Adipocyte (in vitro differentiated cells): ENCODE measurements around the gene PINK1.

Experiments used
- DNase-seq: peaks from one replicate; pipeline ENCODE4 v3.0.0-alpha.2; 2015; ENCODE audit warnings: low read depth
- H3K27me3 ChIP-seq: replicated peaks from 2 replicates; pipeline ENCODE4 v1.7.0; 2013; ENCODE audit warnings: mild to moderate bottlenecking, low read length, moderate library complexity; ENCODE audit not compliant: control insufficient read depth, insufficient read depth
- H3K36me3 ChIP-seq: 2 replicates; pipeline ENCODE4 v1.7.0; 2013; ENCODE audit warnings: low read length, mild to moderate bottlenecking, moderate library complexity; ENCODE audit not compliant: control insufficient read depth, insufficient read depth, severe bottlenecking
- H3K4me1 ChIP-seq: 2 replicates; pipeline ENCODE4 v1.7.0; 2013; ENCODE audit warnings: mild to moderate bottlenecking, low read length, moderate library complexity; ENCODE audit not compliant: control insufficient read depth, insufficient read depth
- H3K4me3 ChIP-seq: 2 replicates; pipeline ENCODE4 v1.7.0; 2013; ENCODE audit warnings: mild to moderate bottlenecking, low read length, moderate library complexity
- H3K9ac ChIP-seq: 2 replicates; pipeline ENCODE4 v1.7.0; 2013; ENCODE audit warnings: mild to moderate bottlenecking, low read length, moderate library complexity
- H3K9me3 ChIP-seq: 2 replicates; pipeline ENCODE4 v1.7.0; 2013; ENCODE audit warnings: mild to moderate bottlenecking, low read length, moderate library complexity; ENCODE audit not compliant: control insufficient read depth

The PINK1 gene

DNA sequence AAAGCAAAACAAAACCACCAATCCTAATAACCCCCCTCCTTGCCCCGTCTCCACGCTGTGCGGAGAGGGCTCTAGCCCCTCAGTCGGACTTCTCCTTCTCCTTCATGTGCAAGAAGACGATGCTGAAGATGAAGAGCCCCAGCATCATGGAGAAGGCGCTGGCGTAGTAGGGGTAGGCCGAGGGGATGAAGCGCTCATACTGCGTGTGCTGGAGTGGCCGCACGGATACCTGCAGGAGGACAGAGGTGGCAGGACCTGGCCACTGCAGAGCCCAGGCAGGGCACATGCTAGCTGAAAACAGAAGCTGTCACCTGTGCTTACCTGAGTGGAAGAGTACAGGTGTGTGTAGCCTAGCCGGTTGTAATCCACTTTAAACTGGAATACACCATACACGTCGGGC, 19.0 kb downstream of the PINK1 start:
- no peak for DNase-seq
- H3K27me3 ChIP-seq, result no peaks in the 10 kb centered on the region
- H3K9ac ChIP-seq, result no peak overlapping the region
- H3K4me1 ChIP-seq, result no peaks in the 10 kb centered on the region
- no peaks in the 10 kb centered on the region for H3K9me3 ChIP-seq
- peaks cover 87% of the 10 kb centered on the region for H3K36me3 ChIP-seq
- H3K4me3 ChIP-seq, result no peak overlapping the region

DNA sequence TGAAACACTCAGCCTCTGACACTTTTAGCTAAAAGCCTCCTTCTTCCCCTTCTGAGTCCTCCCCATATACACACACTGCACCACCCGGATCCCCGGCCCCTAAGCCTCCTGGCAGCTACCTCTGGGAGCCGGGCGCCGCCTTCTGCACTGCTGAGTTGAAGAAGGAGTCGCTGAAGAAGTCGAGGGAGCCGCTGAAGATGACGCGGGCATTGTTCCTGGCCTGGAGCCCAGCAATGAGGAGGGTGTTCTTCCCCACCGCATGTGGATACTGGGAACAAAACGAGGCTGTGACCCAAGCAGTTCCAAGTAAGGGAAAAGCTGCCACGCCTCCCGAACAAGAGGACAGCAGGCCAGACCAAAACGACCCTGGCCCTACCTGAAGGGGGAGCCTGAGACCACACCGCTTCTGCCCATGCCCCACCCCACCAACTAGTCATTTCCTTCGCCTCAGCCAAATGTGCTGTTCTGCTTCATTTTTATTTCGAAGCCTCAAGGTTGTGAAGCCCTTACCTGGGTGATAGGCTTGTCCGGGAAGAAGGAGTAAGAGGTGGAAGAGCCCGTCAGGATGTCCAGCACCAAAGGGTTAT, 20.9 kb downstream of the PINK1 start:
- H3K36me3 ChIP-seq, result peaks cover 84% of the 10 kb centered on the region

DNA sequence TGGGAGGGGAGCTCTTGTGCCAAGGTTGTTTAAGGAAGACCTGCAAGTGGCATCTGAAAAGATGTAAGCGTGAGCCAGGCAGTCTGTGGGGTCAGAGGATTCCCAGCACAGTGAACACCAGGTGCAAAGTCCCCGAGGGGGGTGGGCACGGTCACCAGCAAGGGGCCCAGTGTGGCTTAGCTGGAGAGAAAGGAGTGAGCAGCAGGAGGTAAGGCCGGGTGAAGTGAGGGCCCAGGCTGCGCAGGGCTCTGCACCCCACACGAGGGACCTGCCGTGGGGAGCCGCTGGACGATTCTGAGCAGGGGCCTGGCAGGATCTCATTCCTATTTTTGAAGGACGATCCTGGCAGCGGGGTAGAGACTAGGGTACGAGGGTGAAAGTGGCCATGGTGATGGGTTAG, 23.8 kb downstream of the PINK1 start:
- peaks cover 18% of the 10 kb centered on the region for H3K4me1 ChIP-seq
- H3K4me3 ChIP-seq, result no peak overlapping the region
- no peak overlapping the region for H3K9ac ChIP-seq
- DNase-seq, result no peak
- H3K27me3 ChIP-seq, result no peaks in the 10 kb centered on the region
- peaks cover 58% of the 10 kb centered on the region for H3K36me3 ChIP-seq
- no peaks in the 10 kb centered on the region for H3K9me3 ChIP-seq

More for the DNA sequence above, 20.9 kb downstream of the PINK1 start:
- Histone ChIP-seq H3K27me3 (no peaks in the 10 kb centered on the region), H3K9me3 (no peaks in the 10 kb centered on the region), H3K4me3 (no peak overlapping the region), H3K4me1 (peaks cover 1% of the 10 kb centered on the region), H3K9ac (no peak overlapping the region)
- DNase-seq, result no peak

DNA sequence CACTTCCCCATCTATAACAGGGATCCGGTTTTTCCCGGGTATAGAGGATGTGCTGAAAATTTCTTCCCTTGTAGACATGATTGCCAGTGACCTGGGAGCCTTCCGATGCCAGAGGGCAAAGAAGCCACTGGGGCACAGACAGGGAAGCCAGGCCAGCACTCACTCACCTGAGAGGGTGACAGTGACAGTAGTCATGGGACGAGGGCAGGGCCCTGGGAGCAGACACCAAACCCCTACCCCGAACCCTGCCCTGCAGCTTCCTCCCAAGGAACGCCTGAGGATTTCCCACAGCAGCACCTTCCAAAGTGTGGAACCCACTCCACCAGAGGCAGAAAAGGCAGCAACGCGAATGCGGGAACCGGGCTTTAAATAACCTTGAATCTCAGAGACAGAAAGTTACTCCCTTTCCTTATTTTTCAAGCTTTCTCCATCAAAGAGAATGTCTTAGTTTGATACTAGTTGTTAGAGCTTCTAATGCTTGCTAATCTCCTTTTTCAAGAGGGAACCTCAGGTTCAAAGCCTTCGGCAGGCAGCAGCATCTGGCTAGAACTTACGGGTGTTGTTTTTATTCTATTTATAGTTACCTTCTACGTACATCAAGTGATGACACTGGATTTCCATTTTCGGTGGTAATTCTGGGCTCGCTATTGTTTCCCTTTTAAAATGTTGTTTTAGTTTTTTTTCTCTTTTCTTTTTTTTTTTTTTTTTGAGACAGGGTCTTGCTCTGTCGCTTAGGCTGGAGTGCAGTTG, 25.1 kb downstream of the PINK1 start:
- no peak for DNase-seq
- peaks cover 21% of the 10 kb centered on the region for H3K4me1 ChIP-seq
- H3K4me3 ChIP-seq, result no peak overlapping the region
- no peaks in the 10 kb centered on the region for H3K27me3 ChIP-seq
- no peak overlapping the region for H3K9ac ChIP-seq
- peaks cover 45% of the 10 kb centered on the region for H3K36me3 ChIP-seq
- no peaks in the 10 kb centered on the region for H3K9me3 ChIP-seq

DNA sequence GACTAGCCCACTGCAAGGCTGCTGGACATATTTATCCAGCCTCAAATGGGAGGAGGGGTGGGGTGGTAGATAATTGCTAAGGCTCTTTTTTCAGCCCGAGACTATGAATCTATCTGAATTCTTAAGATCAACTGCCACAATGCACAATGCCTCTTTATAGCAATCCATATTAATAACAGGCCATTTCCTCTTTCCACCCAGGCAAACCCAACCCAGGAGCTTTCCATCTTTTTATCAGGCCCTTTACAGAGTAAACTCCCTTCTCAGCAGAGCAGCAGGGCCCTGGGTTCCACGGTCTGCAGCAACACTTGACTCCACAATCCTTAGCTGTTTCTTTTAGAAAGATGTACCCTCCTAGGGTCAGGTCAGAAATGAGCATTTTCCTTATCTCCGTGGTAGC, 27.1 kb downstream of the PINK1 start:
- H3K27me3 ChIP-seq, result no peaks in the 10 kb centered on the region
- peak overlapping the region; percentile 93 for H3K9ac ChIP-seq
- peak overlapping the region; percentile 92 for H3K4me3 ChIP-seq
- H3K9me3 ChIP-seq, result no peaks in the 10 kb centered on the region
- H3K36me3 ChIP-seq, result peaks cover 27% of the 10 kb centered on the region
- no peak for DNase-seq
- H3K4me1 ChIP-seq, result peaks cover 21% of the 10 kb centered on the region

DNA sequence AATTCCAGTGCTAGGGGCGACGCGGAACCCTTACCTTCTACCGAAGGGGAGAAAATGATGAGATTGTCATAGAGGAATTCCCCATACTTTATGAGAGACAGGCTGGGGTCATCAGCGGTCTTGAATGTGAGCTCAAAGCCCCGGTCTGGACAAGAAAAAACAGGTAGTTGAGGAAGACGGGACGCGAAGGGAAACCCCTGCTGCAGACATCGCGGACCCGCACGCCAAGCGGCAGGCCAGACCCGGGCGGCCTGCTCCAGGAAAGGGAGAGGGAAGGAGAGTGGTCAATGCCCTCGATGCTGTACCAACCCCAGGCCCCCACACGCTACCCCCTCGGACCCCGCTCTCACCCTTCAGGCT, 27.6 kb downstream of the PINK1 start:
- H3K4me1 ChIP-seq, result peaks cover 21% of the 10 kb centered on the region
- peak overlapping the region; percentile 92 for H3K4me3 ChIP-seq
- H3K9me3 ChIP-seq, result no peaks in the 10 kb centered on the region
- no peaks in the 10 kb centered on the region for H3K27me3 ChIP-seq
- H3K9ac ChIP-seq, result peak overlapping the region; percentile 93
- H3K36me3 ChIP-seq, result peaks cover 23% of the 10 kb centered on the region
- DNase-seq, result peak; percentile 53

DNA sequence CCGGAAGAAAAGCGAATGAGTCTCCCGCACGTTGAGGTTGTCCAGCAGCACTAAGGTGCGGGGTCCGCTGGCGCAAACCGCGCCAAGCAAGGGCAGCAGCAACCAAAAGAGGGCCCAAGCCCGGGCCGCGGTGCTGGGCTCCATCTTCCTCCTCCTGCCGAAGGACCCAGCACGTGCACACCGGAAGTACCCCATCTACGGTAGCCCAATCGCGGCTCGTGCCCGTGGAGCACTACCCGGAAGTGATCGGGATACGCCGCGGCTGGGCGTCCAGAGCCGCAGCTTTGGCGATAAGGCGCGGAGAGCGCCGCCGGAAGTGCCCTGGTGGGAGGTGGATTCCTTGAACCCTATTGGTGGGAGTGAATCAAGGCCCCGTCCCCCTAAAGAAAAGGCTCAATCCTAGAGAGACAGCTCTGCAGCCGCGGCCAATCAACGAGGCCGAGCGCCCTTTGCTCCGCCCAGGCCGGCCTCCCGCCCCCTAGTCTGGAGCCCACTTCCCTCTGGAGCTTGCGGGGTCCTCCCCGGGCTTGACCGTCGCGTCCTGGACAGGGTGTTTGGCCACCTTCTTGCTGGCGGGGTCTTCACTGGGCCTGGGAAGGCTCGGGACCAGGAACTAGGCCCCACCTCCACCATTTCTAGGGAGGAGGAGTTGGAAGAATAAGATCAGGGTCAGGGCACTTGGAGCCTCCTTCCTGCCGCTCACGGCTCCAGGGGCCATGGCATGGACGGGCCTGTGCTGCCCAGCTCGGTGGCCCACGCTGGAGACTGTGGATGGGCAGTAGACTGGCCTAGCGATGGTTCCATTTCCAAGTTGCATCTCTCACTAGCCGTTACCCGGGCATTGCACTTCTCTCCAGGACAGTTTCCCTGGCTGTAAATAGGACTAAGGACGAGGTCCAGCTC, 28.2 kb downstream of the PINK1 start, which contains the start of gene DDOST:
TSS of gene DDOST (minus strand) at position 163 of the 903 bp plus-strand sequence. CDS start at position 144, 19 bp downstream.
- DNase-seq, result peak; percentile 99
- Histone ChIP-seq H3K27me3 (no peaks in the 10 kb centered on the region), H3K36me3 (peaks cover 18% of the 10 kb centered on the region), H3K9me3 (no peaks in the 10 kb centered on the region), H3K4me3 (peak within 1 kb of the TSS; percentile 92), H3K4me1 (peaks cover 21% of the 10 kb centered on the region), H3K9ac (peak within 1 kb of the TSS; percentile 93)

DNA sequence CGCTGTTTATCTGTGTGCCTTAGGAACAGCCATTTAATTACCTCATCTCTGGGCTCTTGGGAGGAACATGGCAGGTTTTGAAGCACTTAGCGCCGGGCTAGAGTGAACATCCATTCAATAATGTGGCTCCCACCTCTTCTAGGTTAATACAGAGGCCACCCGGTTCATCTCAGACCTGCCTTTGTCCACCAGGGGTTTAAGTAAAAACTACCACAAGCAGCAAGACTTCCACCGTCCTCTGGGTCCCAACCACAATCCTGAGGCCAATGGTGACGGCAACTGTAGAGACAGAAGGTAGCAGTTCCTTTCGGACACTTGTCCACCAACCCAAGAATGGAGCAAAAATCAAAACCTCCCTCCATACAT, 28.8 kb downstream of the PINK1 start:
- Histone ChIP-seq H3K27me3 (no peaks in the 10 kb centered on the region), H3K36me3 (peaks cover 13% of the 10 kb centered on the region), H3K4me3 (peak overlapping the region; percentile 92), H3K9me3 (no peaks in the 10 kb centered on the region), H3K9ac (peak overlapping the region; percentile 93), H3K4me1 (peaks cover 21% of the 10 kb centered on the region)
- DNase-seq, result no peak

DNA sequence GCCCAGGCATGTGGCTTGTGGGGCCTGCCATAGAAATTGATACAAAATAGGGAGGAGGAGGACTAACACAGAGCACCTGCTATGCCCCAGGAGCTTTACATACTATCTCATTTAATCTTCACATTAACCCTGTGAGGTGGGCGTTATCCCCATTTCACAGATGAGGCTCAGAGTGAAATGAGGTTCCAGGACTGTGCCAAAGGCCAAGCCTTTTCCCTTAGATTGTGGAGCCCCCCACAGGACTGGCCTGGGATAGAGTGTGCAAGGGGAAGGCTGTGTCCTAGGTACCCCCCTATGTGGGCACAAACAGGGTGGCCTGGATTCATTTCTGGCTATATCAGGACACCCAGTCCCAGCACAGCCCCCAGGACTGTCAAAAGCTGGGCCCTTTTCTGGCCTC, 30.1 kb downstream of the PINK1 start:
- Histone ChIP-seq H3K4me1 (peaks cover 21% of the 10 kb centered on the region), H3K36me3 (peaks cover 2% of the 10 kb centered on the region), H3K27me3 (no peaks in the 10 kb centered on the region), H3K9ac (no peak overlapping the region), H3K4me3 (no peak overlapping the region), H3K9me3 (no peaks in the 10 kb centered on the region)
- DNase-seq, result no peak

DNA sequence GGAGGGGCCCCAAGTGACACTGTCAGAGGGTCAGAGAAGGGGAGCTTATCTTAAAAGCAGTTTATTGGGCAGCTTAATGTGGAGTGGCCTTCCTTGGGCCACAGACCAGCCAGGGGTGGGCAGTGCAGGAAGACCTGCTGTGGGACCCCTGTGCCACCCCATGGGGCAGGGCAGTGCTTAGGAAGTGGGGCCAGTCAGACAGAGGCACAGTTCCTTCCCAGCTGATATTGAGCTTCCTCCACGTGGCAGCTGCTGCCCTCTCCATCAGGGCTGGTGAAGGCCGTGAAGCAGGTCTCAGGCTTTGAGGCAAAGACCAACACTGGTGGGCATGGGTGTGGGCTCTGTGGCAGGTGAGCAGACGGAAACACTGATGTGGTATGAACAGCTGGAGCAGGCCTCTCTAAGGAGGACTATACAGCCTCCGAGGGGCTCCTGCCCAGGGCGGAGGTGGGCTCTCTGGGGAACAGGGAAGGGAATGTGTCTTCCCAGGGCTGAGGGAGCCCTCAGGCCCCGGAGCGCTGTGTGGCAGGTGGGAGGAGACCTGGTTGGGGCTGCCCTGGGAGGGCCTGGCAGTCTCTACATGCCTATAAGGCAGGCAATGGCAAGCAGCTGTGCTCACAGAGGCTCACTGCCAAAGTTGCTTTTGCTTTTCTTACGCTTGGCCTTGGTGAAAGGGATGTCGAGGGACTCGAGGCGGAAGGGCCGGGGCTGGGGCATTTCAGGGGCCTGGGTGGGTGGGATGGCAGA, 30.9 kb downstream of the PINK1 start:
- Histone ChIP-seq H3K9me3 (no peaks in the 10 kb centered on the region), H3K4me3 (no peak overlapping the region), H3K36me3 (no peaks in the 10 kb centered on the region), H3K4me1 (peaks cover 20% of the 10 kb centered on the region), H3K27me3 (no peaks in the 10 kb centered on the region), H3K9ac (no peak overlapping the region)
- DNase-seq, result no peak
